ENCODE measurements around the gene TMEM135.

DNA sequence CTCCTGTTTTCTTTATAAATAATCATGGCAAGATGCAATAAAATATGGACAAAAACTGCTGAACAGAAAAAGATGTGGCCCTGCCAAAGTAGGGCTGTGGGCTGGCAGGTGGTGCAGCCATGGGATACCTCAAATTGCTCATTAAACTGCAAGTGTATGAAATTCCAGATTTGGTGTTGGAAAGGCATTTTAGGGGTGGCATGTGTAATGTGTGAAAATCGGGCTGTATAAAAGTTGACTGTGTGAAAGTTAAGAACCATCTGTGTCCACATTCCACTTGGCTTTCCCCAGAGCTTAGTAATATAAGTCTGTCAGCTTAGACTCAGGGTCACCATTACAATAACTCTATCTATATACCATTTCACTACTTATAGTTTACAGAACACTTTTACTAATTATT lies 47.7 kb upstream of the TMEM135 start:
- TF ChIP-seq SIN3A (IDR thresholded peaks at IDR 0.05; ENCODE audit: borderline replicate concordance, insufficient read depth, low read length) (no peak), POLR2AphosphoS5 (IDR thresholded peaks at IDR 0.05; ENCODE audit: low read depth, low read length) (no peak), FOXP2 (optimal IDR thresholded peaks at IDR 0.05; ENCODE audit: borderline replicate concordance, extremely low read depth, extremely low read length, insufficient read depth) (no peak)
- TF ChIP-seq, protein P1, sequence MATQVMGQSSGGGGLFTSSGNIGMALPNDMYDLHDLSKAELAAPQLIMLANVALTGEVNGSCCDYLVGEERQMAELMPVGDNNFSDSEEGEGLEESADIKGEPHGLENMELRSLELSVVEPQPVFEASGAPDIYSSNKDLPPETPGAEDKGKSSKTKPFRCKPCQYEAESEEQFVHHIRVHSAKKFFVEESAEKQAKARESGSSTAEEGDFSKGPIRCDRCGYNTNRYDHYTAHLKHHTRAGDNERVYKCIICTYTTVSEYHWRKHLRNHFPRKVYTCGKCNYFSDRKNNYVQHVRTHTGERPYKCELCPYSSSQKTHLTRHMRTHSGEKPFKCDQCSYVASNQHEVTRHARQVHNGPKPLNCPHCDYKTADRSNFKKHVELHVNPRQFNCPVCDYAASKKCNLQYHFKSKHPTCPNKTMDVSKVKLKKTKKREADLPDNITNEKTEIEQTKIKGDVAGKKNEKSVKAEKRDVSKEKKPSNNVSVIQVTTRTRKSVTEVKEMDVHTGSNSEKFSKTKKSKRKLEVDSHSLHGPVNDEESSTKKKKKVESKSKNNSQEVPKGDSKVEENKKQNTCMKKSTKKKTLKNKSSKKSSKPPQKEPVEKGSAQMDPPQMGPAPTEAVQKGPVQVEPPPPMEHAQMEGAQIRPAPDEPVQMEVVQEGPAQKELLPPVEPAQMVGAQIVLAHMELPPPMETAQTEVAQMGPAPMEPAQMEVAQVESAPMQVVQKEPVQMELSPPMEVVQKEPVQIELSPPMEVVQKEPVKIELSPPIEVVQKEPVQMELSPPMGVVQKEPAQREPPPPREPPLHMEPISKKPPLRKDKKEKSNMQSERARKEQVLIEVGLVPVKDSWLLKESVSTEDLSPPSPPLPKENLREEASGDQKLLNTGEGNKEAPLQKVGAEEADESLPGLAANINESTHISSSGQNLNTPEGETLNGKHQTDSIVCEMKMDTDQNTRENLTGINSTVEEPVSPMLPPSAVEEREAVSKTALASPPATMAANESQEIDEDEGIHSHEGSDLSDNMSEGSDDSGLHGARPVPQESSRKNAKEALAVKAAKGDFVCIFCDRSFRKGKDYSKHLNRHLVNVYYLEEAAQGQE (IDR thresholded peaks at IDR 0.05; ENCODE audit: insufficient read depth in 1 of 2, low read depth in 2 of 2, low read length in 2 of 2), result no peak

Measured in PFSK-1 (cell line).